HepG2 (cell line): ENCODE measurements around the gene ZNF697. TPM values are rescaled to one million over a fixed set of nuclear protein-coding genes. Genes with fewer than 3 reads are reported as not detected.

Source experiments
- ATAC-seq: fragments of 200-7000 bp; cut with Tn5 transposase; 3 replicates; pipeline ENCODE4 v1.9.1; 2020; ENCODE audit warnings: mild to moderate bottlenecking, moderate library complexity
- BruUV-seq: library from RNA; stranded (reverse); fragments of 400-500 nt; replicated peaks from 2 replicates; lab custom pipeline; 2021; lab: Mats Ljungman, UMichigan
- CTCF ChIA-PET: fragments of 300-600 bp; formaldehyde crosslinking; extraction: SDS; loops from one replicate; lab custom pipeline; 2021; ENCODE audit warnings: low total read pairs, inconsistent platforms, low intra/inter-chr PET ratio; lab: Yijun Ruan, JAX
- POLR2A ChIA-PET: fragments of 350-600 bp; sonication (Branson Sonifier 250); formaldehyde crosslinking; loops from one replicate; lab custom pipeline; 2020; ENCODE audit warnings: antibody characterized with exemption, inconsistent platforms; lab: Yijun Ruan, JAX
- DNase-seq: peaks from one replicate; pipeline ENCODE4 v3.0.0-alpha.2; 2015; ENCODE audit warnings: low spot score
- FAIRE-seq: peaks from 3 replicates; lab custom pipeline; 2011; peaks lifted over from hg19 to GRCh38; lab: Jason Lieb, UNC
- H2AFZ ChIP-seq: one replicate; pipeline ENCODE4 v1.6.1; 2011; ENCODE audit warnings: low read length, inconsistent platforms
- H3K27ac ChIP-seq: fragments of 300-600 bp; 3 replicates; pipeline ENCODE4 v1.8.0; 2011; ENCODE audit warnings: mixed run types, mild to moderate bottlenecking, mixed read lengths, low read length, inconsistent platforms; ENCODE audit not compliant: insufficient read depth; ENCODE audit errors: extremely low read length
- H3K27me3 ChIP-seq, 2 experiments: fragments of 200-600 bp in 1 of 2; 2 replicates in 1 of 2; 3 replicates in 1 of 2; pipeline versions ENCODE4 v1.6.0 to v1.8.0; 2011; ENCODE audit warnings: low read length in 2 of 2, mild to moderate bottlenecking in 2 of 2, moderate library complexity in 2 of 2, inconsistent platforms in 1 of 2; ENCODE audit not compliant: insufficient read depth in 2 of 2, control insufficient read depth in 1 of 2
- H3K36me3 ChIP-seq, 2 experiments: fragments of 200-600 bp in 1 of 2; replicated peaks in 1 of 2; 2 replicates in 1 of 2; 3 replicates in 1 of 2; pipeline versions ENCODE4 v1.5.1 to v1.8.0; 2011; ENCODE audit warnings: low read length in 2 of 2, inconsistent platforms in 1 of 2; ENCODE audit not compliant: insufficient read depth in 2 of 2, control insufficient read depth in 1 of 2
- H3K4me1 ChIP-seq: 2 replicates; pipeline ENCODE4 v1.5.1; 2012; ENCODE audit warnings: low read length, inconsistent platforms; ENCODE audit not compliant: insufficient read depth
- H3K4me2 ChIP-seq: 2 replicates; pipeline ENCODE4 v1.6.0; 2011; ENCODE audit warnings: low read depth, low read length, inconsistent platforms
- H3K4me3 ChIP-seq, 3 experiments: fragments of 200-600 bp in 1 of 3; sonication (generic), shearing (Covaris generic) in 1 of 3; replicated peaks in 1 of 3; 2 replicates each; pipeline ENCODE4 v1.5.1; 2011 to 2016; ENCODE audit warnings: low read length in 3 of 3, inconsistent platforms in 2 of 3, low read depth in 2 of 3, mild to moderate bottlenecking in 2 of 3, control low read depth in 1 of 3, mixed read lengths in 1 of 3; ENCODE audit not compliant: insufficient read depth in 1 of 3
- H3K79me2 ChIP-seq: one replicate; pipeline ENCODE4 v1.6.1; 2011; ENCODE audit warnings: low read length, inconsistent platforms; ENCODE audit not compliant: insufficient read depth
- H3K9ac ChIP-seq: 2 replicates; pipeline ENCODE4 v1.6.0; 2011; ENCODE audit warnings: mild to moderate bottlenecking, low read depth, low read length, inconsistent platforms; ENCODE audit not compliant: insufficient read depth
- H3K9me3 ChIP-seq: 2 replicates; pipeline ENCODE4 v1.5.1; 2012; ENCODE audit warnings: mild to moderate bottlenecking, low read length
- H4K20me1 ChIP-seq: 2 replicates; pipeline ENCODE4 v1.6.0; 2011; ENCODE audit warnings: inconsistent platforms, mild to moderate bottlenecking, low read length, moderate library complexity; ENCODE audit not compliant: insufficient read depth
- AGO2 ChIP-seq: fragments of 200-400 bp; formaldehyde crosslinking; optimal IDR thresholded peaks from 2 replicates; pipeline ENCODE3; 2017; ENCODE audit warnings: mild to moderate bottlenecking, low read depth, low read length, moderate library complexity
- ASH2L ChIP-seq: fragments of 300-600, 200-600 bp; sonication (generic); IDR thresholded peaks from 2 replicates; pipeline ENCODE4 v1.7.0; 2017; ENCODE audit warnings: low read depth, mild to moderate bottlenecking, moderate library complexity, mixed read lengths, low read length; ENCODE audit not compliant: insufficient read length
- CEBPG ChIP-seq: IDR thresholded peaks from 2 replicates; pipeline ENCODE4 v1.6.1; 2016
- EEA1 ChIP-seq: sonication (generic); formaldehyde crosslinking; IDR thresholded peaks from 2 replicates; pipeline ENCODE4 v1.5.1; 2020; ENCODE audit warnings: mild to moderate bottlenecking, missing genetic modification reagents, borderline replicate concordance
- ELF1 ChIP-seq: sonication (generic); formaldehyde crosslinking; IDR thresholded peaks from 2 replicates; pipeline ENCODE4 v1.4.0; 2020; ENCODE audit warnings: missing genetic modification reagents
- HMGXB3 ChIP-seq: sonication (generic); formaldehyde crosslinking; IDR thresholded peaks from 2 replicates; pipeline ENCODE4 v1.4.0; 2020; ENCODE audit warnings: missing genetic modification reagents, borderline replicate concordance
- KLF13 ChIP-seq: sonication (generic); formaldehyde crosslinking; IDR thresholded peaks from 2 replicates; pipeline ENCODE4 v1.4.0; 2020; ENCODE audit warnings: mild to moderate bottlenecking, missing genetic modification reagents
- MXD3 ChIP-seq: IDR thresholded peaks from 2 replicates; pipeline ENCODE4 v1.6.1; 2016; ENCODE audit warnings: mild to moderate bottlenecking, missing biosample characterization, missing genetic modification reagents
- NFYC ChIP-seq: IDR thresholded peaks from 2 replicates; pipeline ENCODE4 v1.6.1; 2016; ENCODE audit warnings: missing genetic modification reagents, missing compliant biosample characterization
- SOX13 ChIP-seq, 3 experiments: fragments of 450-650 bp in 1 of 3; sonication (generic) in 1 of 3; formaldehyde crosslinking in 1 of 3; IDR thresholded peaks in 2 of 3; conservative IDR thresholded peaks in 1 of 3; 2 replicates each; pipeline versions ENCODE4 v1.5.0 to v1.6.1; 2016 to 2020; ENCODE audit warnings: antibody characterized with exemption in 1 of 3, mild to moderate bottlenecking in 1 of 3, missing compliant biosample characterization in 1 of 3, missing genetic modification reagents in 1 of 3, moderate library complexity in 1 of 3
- TFDP1 ChIP-seq: IDR thresholded peaks from 2 replicates; pipeline ENCODE4 v1.6.1; 2016; ENCODE audit warnings: missing compliant biosample characterization, missing genetic modification reagents, borderline replicate concordance
- ZNF362 ChIP-seq: sonication (generic); formaldehyde crosslinking; IDR thresholded peaks from 2 replicates; pipeline ENCODE4 v1.4.0; 2020; ENCODE audit warnings: missing genetic modification reagents, mild to moderate bottlenecking, borderline replicate concordance
- ZNF576 ChIP-seq: sonication (generic); formaldehyde crosslinking; IDR thresholded peaks from 2 replicates; pipeline ENCODE4 v1.4.0; 2020; ENCODE audit warnings: mild to moderate bottlenecking, missing genetic modification reagents
- ZNF749 ChIP-seq: sonication (generic); formaldehyde crosslinking; IDR thresholded peaks from 2 replicates; pipeline ENCODE4 v1.8.0; 2022; ENCODE audit warnings: mild to moderate bottlenecking, missing genetic modification reagents, moderate library complexity, borderline replicate concordance
- ZSCAN20 ChIP-seq: sonication (generic); formaldehyde crosslinking; IDR thresholded peaks from 2 replicates; pipeline ENCODE4 v1.4.0; 2020; ENCODE audit warnings: missing genetic modification reagents, mild to moderate bottlenecking, borderline replicate concordance
- WGBS: methylation state at CpG from one replicate; pipeline ENCODE4 v1.1.6; 2017; ENCODE audit warnings: low lambda C conversion rate; 5-methylcytosine and 5-hydroxymethylcytosine counted together
- in situ Hi-C: cut with HindIII; loops from 2 replicates; pipeline ENCODE4 v1.10.0; 2017; ENCODE audit warnings: low pct_unique_long_range_greater_than_20kb; ENCODE audit not compliant: extremely low pct_ligation_motif_present
- intact Hi-C: fragments of 100-400 bp; cut with micrococcal nuclease; formaldehyde crosslinking; loops from one replicate; pipeline ENCODE4 v1.10.0; 2022; ENCODE audit not compliant: unreplicated experiment
- polyA plus RNA-seq, 8 experiments: library from polyadenylated mRNA; depleted of rRNA in 3 of 8; stranded (reverse) in 7 of 8; unstranded in 1 of 8; fragments of >200 nt; fragmentation: Illumina TruSeq in 4 of 8; extraction: Trizol in 4 of 8; gene quantifications; 2 replicates each; pipeline versions ENCODE4 v1.2.1 to v1.2.3, GENCODE V29; 2011 to 2016; ENCODE audit warnings: low read depth in 4 of 8, missing spikeins in 1 of 8, mixed read lengths in 1 of 8; ENCODE audit not compliant: insufficient read depth in 1 of 8
- total RNA-seq, 5 experiments: library from RNA; depleted of rRNA; stranded (reverse); fragments of >200 nt; fragmentation: Illumina TruSeq; extraction: Trizol; gene quantifications; 2 replicates each; pipeline ENCODE4 v1.2.3, GENCODE V29; 2016; ENCODE audit warnings: low read depth in 1 of 5

ZNF697 gene
- total and polyA plus RNA-seq, 2 of the 13 experiments (the other 11 are each of a cell fraction or from before 2014, with no cell fraction given): 2.3 to 7.1 TPM

GRCh38 chr1:119639109-119639508 is 9.0 kb downstream of the ZNF697 start (continued):
- TF ChIP-seq CEBPG (CRISPR knock-in tag): no peak
- TF ChIP-seq TFDP1 (CRISPR knock-in tag): no peak
- TF ChIP-seq ZNF576 (CRISPR knock-in tag): no peak
- TF ChIP-seq HMGXB3: no peak
- TF ChIP-seq NFYC (CRISPR knock-in tag): no peak
- TF ChIP-seq ZSCAN20: no peak
- TF ChIP-seq KLF13 (CRISPR knock-in tag): no peak
- TF ChIP-seq ELF1 (CRISPR knock-in tag): no peak

- ATAC-seq: no peak
- CTCF ChIA-PET: no interaction called here
- intact Hi-C loops: no loop called here
- no TSS peak for BruUV-seq
- Histone ChIP-seq H3K4me1 (peaks cover 72% of the 10 kb centered on the region), H3K27me3 (no peaks in the 10 kb centered on the region), H3K36me3 (peaks cover 0 to 1% of the 10 kb centered on the region in 2 experiments; a peak in 1 of 5 replicates), H3K9me3 (no peaks in the 10 kb centered on the region), H4K20me1 (no peaks in the 10 kb centered on the region), H3K4me3 (no peak overlapping the region), H2AFZ (no peak overlapping the region), H3K9ac (no peak overlapping the region), H3K79me2 (peaks cover 60% of the 10 kb centered on the region), H3K4me2 (no peak overlapping the region), H3K27ac (no peak overlapping the region)
- no peak for FAIRE-seq
- no peak for DNase-seq
- 32% methylated on average over 1 of the region's 1 CpG for WGBS
- in situ Hi-C loops: no loop called here
- POLR2A ChIA-PET: no interaction called here
- no peak for TF ChIP-seq MXD3 (CRISPR knock-in tag)
- peak; percentile 50; the same call in 1 of the 2 replicates for TF ChIP-seq ZNF362 (CRISPR knock-in tag)
- TF ChIP-seq ASH2L: no peak
- no peak for TF ChIP-seq ZNF749
- no peak for TF ChIP-seq AGO2
- no peak for TF ChIP-seq EEA1 (CRISPR knock-in tag)
- no peak for TF ChIP-seq SOX13 (IDR thresholded peaks at IDR 0.05)
- peak in 1 of 2 experiments; percentile 24; a peak in 1 of 4 replicates for TF ChIP-seq SOX13 (CRISPR knock-in tag; conservative IDR thresholded peaks at IDR 0.05 in 1 of 2, IDR thresholded peaks at IDR 0.05 in 1 of 2)
These were observed 10.4 kb downstream of the ZNF697 start for GRCh38 chr1:119637710-119638109.
